HG03432 (cell line): ENCODE data around the gene SLAMF1.
"Not testable (repeated sequence)": the region's sequence is repeated elsewhere in the genome, so short reads cannot be mapped to it uniquely, and the experiment has no call there.

Source experiments
- ATAC-seq: cut with Tn5 transposase; IDR thresholded peaks from one replicate; pipeline ENCODE4 v1.9.1; 2021; ENCODE audit warnings: mild to moderate bottlenecking, moderate library complexity; ENCODE audit not compliant: unreplicated experiment

SLAMF1 gene

GRCh38 chr1:160640359-160641123 lies 6.3 kb downstream of the SLAMF1 start:
- ATAC-seq: no peak

- no peak for ATAC-seq
Observed at GRCh38 chr1:160639652-160640051, 7.2 kb downstream of the SLAMF1 start.

DNA sequence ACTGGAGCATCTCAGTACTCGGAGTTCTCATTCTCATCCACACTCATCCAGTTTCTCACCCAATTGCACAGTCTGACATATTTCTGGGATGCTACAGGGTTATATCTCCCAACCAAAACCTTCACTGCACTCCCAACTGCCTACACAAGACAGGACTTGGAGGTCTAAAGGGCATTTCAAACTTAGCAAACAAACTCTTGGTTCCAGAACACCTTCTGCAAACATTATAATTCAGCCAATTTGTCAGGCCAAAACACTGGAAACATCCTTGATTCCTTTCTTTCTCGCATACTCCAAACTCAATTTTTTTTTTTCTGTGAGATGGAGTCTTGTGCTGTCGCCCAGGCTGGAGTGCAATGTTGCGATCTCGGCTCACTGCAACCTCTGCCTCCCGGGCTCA lies 7.9 kb downstream of the SLAMF1 start:
- no peak for ATAC-seq

DNA sequence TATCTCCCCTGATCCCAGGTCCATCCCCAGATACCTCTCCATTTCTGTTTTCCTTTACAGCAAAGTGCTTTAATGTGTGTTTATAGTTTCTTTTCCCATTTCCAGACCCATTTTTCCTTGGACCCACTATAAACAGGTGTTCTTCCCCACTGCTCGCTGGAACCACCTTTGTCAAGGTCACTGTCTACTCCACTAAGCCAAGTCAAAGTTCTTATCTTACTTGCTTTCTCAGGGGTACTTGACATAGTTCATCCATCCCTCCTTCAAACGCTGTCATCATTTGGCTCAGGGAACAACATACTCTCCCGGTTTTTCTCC lies 8.3 kb downstream of the SLAMF1 start:
- ATAC-seq: no peak

- peak; percentile 42 for ATAC-seq
Observed at GRCh38 chr1:160637821-160638539, 8.9 kb downstream of the SLAMF1 start.

DNA sequence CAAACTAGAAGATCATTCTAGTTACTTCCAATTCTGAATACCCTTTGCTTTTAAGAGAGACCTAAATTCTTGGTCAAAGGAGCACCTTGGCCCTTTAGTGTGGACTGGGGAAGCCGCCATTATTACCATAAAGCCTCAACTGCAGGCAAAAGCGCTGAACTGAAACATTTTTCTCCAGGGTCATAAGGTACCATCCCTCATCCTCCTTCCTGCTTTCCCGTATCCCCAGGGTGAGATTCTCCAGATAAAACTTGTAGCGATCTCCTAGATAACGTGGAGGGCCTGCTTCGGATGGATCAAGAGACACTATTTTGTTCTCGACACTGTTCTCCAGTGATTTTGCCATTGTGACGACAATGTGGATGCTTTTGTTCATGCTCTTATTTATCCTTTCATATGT lies 9.8 kb downstream of the SLAMF1 start:
- ATAC-seq: no peak

- ATAC-seq: no peak
Observed at GRCh38 chr1:160636547-160636946, 10.3 kb downstream of the SLAMF1 start.

GRCh38 chr1:160636076-160636475 lies 10.8 kb downstream of the SLAMF1 start:
- ATAC-seq: no peak

DNA sequence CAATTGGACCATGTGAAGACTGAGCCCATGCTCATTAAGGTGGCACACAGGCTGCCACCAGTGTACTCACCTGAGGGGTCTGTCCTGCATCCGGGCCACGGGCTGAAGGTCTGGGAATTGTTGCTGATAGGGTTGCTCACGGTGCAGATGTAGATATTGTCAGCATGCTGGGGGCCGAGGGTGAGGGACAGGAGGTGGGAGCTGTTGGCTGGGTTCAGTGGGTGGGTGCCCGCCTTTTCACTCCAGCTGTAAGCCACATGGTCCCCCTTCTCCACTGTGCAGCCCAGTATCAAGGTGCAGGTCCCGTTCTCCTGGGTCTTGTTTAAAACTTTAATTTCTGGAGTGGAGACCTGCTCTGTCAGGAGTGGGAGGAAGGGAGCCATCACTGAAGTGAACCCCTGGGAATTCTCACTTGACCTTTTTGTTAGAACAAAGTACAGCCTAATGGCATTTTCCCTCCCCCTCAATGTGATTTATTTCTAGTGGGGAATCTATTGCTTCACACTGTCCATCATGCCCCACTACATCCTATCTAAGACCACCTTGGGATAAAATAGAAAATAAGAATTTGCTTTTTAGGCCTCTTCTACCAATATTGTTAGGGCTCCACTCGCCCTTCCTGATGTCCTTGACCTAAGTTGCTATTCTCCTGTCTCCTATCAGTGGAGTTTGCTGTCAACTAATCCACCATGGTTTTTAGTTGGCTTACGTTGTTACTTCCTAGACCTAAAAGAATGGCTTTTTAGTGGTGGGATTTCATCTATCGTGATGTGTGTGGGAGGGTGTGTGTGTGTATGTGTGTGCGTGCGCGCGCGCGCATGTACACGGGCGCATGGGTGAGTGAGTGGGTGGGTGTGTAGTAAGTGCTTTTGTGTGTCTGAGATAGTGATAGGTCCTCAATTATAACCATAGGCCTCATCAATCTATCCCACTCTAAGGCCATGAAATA lies 12.0 kb downstream of the SLAMF1 start:
- ATAC-seq: no peak

DNA sequence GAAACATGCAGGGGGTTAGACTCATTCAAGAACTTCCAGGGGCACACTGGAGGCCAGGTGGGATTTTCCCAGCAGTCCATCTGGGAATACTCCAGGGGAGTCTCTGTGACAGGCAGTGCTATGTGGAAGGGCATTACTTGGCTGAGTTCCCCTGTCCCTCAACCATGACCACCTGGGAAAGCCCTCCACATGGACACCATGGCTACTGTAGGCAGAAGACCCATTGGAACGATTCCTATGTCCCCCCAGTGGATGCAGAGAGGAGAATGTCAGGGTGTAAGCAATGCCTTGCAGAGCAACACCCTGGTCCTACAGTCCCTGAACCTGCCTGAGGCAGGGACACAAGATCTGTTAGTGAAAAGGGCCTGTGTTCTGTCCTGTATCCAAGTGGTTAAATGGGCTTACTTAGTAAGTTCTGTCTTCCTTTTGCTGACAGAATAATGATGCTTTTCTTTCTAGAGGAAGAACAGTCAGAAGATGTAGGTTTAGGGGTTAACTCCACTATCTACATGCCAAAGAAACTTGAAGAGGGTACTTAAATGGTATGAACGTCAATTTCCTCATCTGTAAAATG lies 13.4 kb downstream of the SLAMF1 start:
- ATAC-seq: no peak

DNA sequence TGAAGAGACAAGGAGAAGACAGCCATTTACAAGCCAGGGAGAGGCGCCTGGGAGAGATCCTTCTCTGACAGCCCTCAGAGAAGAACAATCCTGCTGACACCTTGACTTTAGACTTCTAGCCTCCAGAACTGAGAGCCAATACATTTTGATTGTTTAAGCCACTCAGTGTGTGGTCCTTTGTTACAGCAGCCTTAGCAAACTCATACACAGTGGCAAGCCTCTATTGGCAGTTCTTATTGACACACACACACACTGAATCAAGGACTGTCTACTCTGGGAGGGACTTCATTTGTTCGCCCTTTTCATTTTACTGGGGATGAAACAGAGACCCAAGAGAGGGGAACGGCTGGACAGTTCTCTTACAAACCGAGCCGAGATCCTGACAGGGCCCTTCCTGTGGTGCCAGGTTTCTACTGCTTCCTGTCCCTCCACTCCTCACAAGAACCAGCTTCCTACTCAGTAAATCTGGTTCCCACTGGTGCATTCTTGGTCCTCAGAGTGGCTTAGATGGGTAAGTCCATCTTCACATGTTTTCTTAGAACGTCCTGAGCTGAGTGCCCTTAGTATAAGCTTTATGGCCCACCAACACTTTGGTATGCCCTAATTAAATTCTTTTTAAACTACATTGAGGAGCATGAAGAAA lies 14.7 kb downstream of the SLAMF1 start:
- ATAC-seq: no peak

- no peak for ATAC-seq
Observed at GRCh38 chr1:160630523-160631451, 16.1 kb downstream of the SLAMF1 start.

GRCh38 chr1:160629286-160630210 lies 17.3 kb downstream of the SLAMF1 start:
- no peak for ATAC-seq

GRCh38 chr1:160628799-160629263 lies 18.0 kb downstream of the SLAMF1 start:
- ATAC-seq: no peak

DNA sequence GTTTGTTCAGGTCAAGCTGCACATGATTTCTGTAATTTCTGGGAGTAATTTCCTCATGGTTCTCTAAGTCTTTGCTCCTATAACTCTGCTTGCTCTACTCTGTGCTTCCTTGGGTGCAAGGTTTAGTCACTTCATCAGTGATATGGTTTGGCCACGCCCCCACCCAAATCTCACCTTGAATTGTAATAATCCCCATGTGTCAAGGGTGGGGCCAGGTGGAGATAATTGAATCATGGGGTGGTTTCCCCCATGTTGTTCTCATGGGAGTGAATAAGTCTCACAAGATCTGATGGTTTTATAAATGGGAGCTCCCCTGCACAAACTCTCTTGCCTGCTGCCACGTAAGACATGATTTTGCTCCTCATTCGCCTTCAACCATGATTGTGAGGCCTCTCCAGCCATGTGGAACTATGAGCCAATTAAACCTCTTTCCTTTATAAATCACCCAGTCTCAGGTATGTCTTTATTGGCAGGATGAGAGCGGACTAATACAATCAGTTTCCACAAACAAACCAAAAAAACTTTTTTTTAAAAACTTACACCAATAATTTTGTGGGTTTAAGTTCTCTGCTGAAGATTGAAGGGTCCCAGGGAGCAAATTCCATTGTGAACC lies 19.1 kb downstream of the SLAMF1 start:
- not testable (repeated sequence) for ATAC-seq

DNA sequence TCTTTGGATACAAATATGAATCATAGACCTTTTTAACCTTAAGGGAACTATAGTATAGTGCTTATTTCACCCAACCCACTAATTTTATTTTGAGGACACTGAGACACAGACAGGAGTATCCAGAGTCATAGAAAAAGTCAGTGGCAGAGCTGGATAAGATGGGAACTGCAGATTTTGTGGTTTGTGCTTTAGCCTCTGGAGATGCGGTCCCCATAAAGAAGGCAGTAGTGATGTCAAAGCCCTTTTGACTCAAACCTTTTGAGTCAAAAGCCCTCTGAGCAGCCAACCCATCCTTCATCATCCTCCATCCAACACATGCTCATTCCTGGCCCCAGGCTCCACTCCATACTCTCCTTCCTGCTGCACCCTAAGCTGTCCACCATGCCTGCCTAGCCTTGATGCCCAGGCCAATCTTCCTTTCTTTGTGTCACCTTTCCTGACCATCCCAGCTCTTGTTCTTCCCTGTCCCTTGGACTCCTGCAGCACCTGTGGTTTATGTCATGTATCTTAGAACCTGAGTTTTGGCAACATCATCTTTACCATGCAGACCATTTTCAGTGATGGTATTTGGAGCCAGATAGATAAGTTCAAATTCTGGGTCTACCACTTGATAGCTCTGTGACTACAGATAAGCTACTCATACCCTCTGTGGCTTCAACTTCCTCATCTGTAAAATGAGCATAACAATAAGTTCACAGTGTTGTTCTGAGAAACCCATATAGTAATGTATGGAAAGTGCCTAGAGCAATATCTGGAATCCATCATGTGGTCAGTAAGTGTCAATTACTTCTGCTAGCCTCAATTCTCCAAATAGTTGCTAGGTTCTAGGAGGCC lies 20.1 kb downstream of the SLAMF1 start:
- ATAC-seq: peak; percentile 26
